Brain microvascular endothelial cell (primary cell): ENCODE measurements around the gene CSTF2.

ENCODE experiments used
- DNase-seq: peaks from one replicate; pipeline ENCODE4 v3.0.0-alpha.2; 2020
- H3K27ac ChIP-seq: fragments of 250-450 bp; sonication (Bioruptor Pico); 2 replicates; pipeline ENCODE4 v1.5.1; 2020; ENCODE audit warnings: mild to moderate bottlenecking, moderate library complexity
- H3K27me3 ChIP-seq: fragments of 250-450 bp; sonication (Bioruptor Pico); replicated peaks from 2 replicates; pipeline ENCODE4 v1.5.1; 2020; ENCODE audit warnings: mild to moderate bottlenecking
- H3K36me3 ChIP-seq: fragments of 250-450 bp; sonication (Bioruptor Pico); replicated peaks from 2 replicates; pipeline ENCODE4 v1.5.1; 2020; ENCODE audit warnings: mild to moderate bottlenecking
- H3K4me3 ChIP-seq: 2 replicates; pipeline ENCODE4 v1.5.1; 2011; ENCODE audit warnings: low read depth, mild to moderate bottlenecking, control low read depth, low read length, moderate library complexity
- CTCF ChIP-seq: IDR thresholded peaks from 2 replicates; pipeline ENCODE4 v1.5.1; 2011; ENCODE audit warnings: low read depth, mild to moderate bottlenecking, moderate library complexity, low read length, control low read depth, inconsistent platforms; ENCODE audit errors: missing control alignments
- in situ Hi-C: cut with HindIII; loops from 2 replicates; pipeline ENCODE4 v1.10.0; 2017; ENCODE audit warnings: low sequenced_read_pairs, low pct_ligation_motif_present

The CSTF2 gene

GRCh38 chrX:100830143-100830542, 10.0 kb downstream of the CSTF2 start:
- H3K27ac ChIP-seq = no peak overlapping the region
- in situ Hi-C loops = no loop called here
- no peak for DNase-seq
- no peaks in the 10 kb centered on the region for H3K27me3 ChIP-seq
- peaks cover 3% of the 10 kb centered on the region for H3K36me3 ChIP-seq
- no peak for TF ChIP-seq CTCF
- H3K4me3 ChIP-seq = no peak overlapping the region

- Histone ChIP-seq H3K36me3 (peaks cover 3% of the 10 kb centered on the region), H3K4me3 (no peak overlapping the region), H3K27ac (no peak overlapping the region), H3K27me3 (no peaks in the 10 kb centered on the region)
- in situ Hi-C loops = no loop called here
- no peak for DNase-seq
- TF ChIP-seq CTCF = no peak
Measured at GRCh38 chrX:100830547-100830946, 10.4 kb downstream of the CSTF2 start.

GRCh38 chrX:100831219-100831946, 11.2 kb downstream of the CSTF2 start:
- Histone ChIP-seq H3K36me3 (peaks cover 3% of the 10 kb centered on the region), H3K27me3 (no peaks in the 10 kb centered on the region), H3K4me3 (no peak overlapping the region), H3K27ac (no peak overlapping the region)
- DNase-seq = no peak
- in situ Hi-C loops = no loop called here
- TF ChIP-seq CTCF = no peak

GRCh38 chrX:100850317-100850716, 30.1 kb downstream of the CSTF2 start:
- no peak for DNase-seq
- TF ChIP-seq CTCF = no peak
- in situ Hi-C loops = no loop called here
- H3K27ac ChIP-seq = no peak overlapping the region
- no peaks in the 10 kb centered on the region for H3K36me3 ChIP-seq
- no peaks in the 10 kb centered on the region for H3K27me3 ChIP-seq
- no peak overlapping the region for H3K4me3 ChIP-seq

- H3K4me3 ChIP-seq = no peak overlapping the region
- in situ Hi-C loops = no loop called here
- no peak overlapping the region for H3K27ac ChIP-seq
- no peak for DNase-seq
- no peaks in the 10 kb centered on the region for H3K27me3 ChIP-seq
- no peaks in the 10 kb centered on the region for H3K36me3 ChIP-seq
- TF ChIP-seq CTCF = no peak
Measured at GRCh38 chrX:100852810-100853209, 32.6 kb downstream of the CSTF2 start.

GRCh38 chrX:100863326-100863864, 43.2 kb downstream of the CSTF2 start:
- TF ChIP-seq CTCF = no peak
- Histone ChIP-seq H3K27me3 (no peaks in the 10 kb centered on the region), H3K36me3 (no peaks in the 10 kb centered on the region), H3K4me3 (no peak overlapping the region), H3K27ac (no peak overlapping the region)
- no peak for DNase-seq
- in situ Hi-C loops = no loop called here
